ENCODE measurements around the gene EXOC2. TPM values are rescaled to one million over a fixed set of nuclear protein-coding genes. Genes with fewer than 3 reads are reported as not detected.

Gene EXOC2
- total and polyA plus RNA-seq, 10 of the 15 experiments (the other 5 are each of a cell fraction or from before 2014, with no cell fraction given): 8.7 to 32.8 (median 20.7) TPM

DNA sequence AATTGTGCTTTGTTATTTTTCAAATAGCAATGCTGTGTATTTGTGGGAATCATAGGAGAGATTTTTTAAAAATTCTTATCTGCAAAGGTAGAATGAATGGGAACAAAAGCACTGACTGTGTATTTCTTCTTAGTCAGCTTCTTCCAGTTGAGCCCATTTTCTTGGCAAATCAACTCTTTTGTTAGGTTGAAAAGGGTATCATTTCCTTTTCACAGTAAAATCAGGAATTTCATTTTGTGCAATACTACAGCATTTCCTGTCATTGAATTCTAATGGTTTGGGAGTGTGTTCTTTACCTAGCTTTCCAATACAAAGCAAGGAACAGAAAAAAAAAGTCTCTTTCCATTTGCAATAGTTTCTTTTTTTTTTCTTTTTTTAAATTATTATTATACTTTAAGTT, 19.0 kb upstream of the EXOC2 start:
- RAD21 ChIA-PET (ENCODE audit: unreplicated experiment): interaction anchor here (0.9 to 1.5 kb wide), 5 partner anchors 10 to 557 kb away, joined by 3 to 5 read pairs (median 3); no protein-coding TSS in a partner anchor
- intact Hi-C loops (cut with micrococcal nuclease; ENCODE audit: unreplicated experiment) (loop anchor here (5.0 kb wide), 1 partner anchor 525 kb away; no protein-coding TSS in a partner anchor), in situ Hi-C loops (cut with MboI) (no loop called here)
- Histone ChIP-seq H3K4me1 (ENCODE audit: control insufficient read depth, insufficient read depth, low read length) (peaks cover 8% of the 10 kb centered on the region), H3K4me3 (peak overlapping the region; percentile 70), H4K20me1 (ENCODE audit: control insufficient read depth, insufficient read depth) (no peaks in the 10 kb centered on the region), H3K36me3 (ENCODE audit: control insufficient read depth in 2 of 2, insufficient read depth in 2 of 2, low read length in 1 of 2) (no peaks in the 10 kb centered on the region), H3K9me3 (replicated peaks; ENCODE audit: control insufficient read depth, insufficient read depth, low read length) (no peaks in the 10 kb centered on the region), H3K79me2 (ENCODE audit: control insufficient read depth, insufficient read depth, low read length) (no peaks in the 10 kb centered on the region; the same call in 1 of the 2 replicates), H3K9ac (ENCODE audit: control insufficient read depth, insufficient read depth, low read length) (peak overlapping the region; percentile 79), H2AFZ (ENCODE audit: control insufficient read depth, low read depth, low read length) (peak overlapping the region; percentile 94), H3K4me2 (ENCODE audit: control insufficient read depth, insufficient read depth) (peak overlapping the region; percentile 97), H3K27me3 (replicated peaks in 1 of 2; ENCODE audit: control insufficient read depth in 2 of 2, insufficient read depth in 2 of 2, low read length in 1 of 2) (no peaks in the 10 kb centered on the region), H3K27ac (ENCODE audit: control insufficient read depth, insufficient read depth) (peak overlapping the region; percentile 94)
- ATAC-seq (no peak), FAIRE-seq (no peak), DNase-seq (ENCODE audit: low read depth, low spot score) (no peak)
- TF ChIP-seq NR2C2 (IDR thresholded peaks at IDR 0.05; ENCODE audit: borderline replicate concordance, control insufficient read depth, insufficient read length, low read depth): no peak
- peak; percentile 61 for TF ChIP-seq JUNB (IDR thresholded peaks at IDR 0.05)
- TF ChIP-seq ATF7 (IDR thresholded peaks at IDR 0.05; ENCODE audit: low read depth): no peak
- peak in 1 of 2 experiments; percentile 78; a peak in 1 of 4 replicates for TF ChIP-seq ETV6 (conservative IDR thresholded peaks at IDR 0.05 in 1 of 2, IDR thresholded peaks at IDR 0.05 in 1 of 2; ENCODE audit: borderline replicate concordance in 1 of 2, low read depth in 1 of 2)
- CTCF ChIA-PET: interaction anchor here (0.6 to 4.2 kb wide), 8 partner anchors 9 to 725 kb away, joined by 3 to 49 read pairs (median 3); partner anchors contain the start of gene EXOC2
- BruUV-seq (replicated peaks): no TSS peak
- POLR2A ChIA-PET: no interaction called here
- SMC1A ChIA-PET (ENCODE audit: uncharacterized antibody, unreplicated experiment): interaction anchor here (0.6 to 2.1 kb wide), 11 partner anchors 9 to 527 kb away, joined by 3 to 17 read pairs (median 3); no protein-coding TSS in a partner anchor
